Testis (tissue), 2 donors: ENCODE measurements around the gene CPTP.

Experiments used
- CTCF ChIP-seq, 3 experiments: fragments of 450-650 bp in 2 of 3; fragments of 200-600 bp in 1 of 3; sonication (generic) in 1 of 3; IDR thresholded peaks; one replicate each; pipeline ENCODE4 v1.5.1; 2016 to 2019; ENCODE audit warnings: antibody characterized with exemption in 3 of 3, mild to moderate bottlenecking in 2 of 3, moderate library complexity in 1 of 3
- POLR2A ChIP-seq: fragments of 450-650 bp; IDR thresholded peaks from one replicate; pipeline ENCODE4 v1.6.1; 2017; ENCODE audit warnings: antibody characterized with exemption, mild to moderate bottlenecking, moderate library complexity

- TF ChIP-seq CTCF (IDR thresholded peaks at IDR 0.05) (no peak), POLR2A (no peak)
Measured at GRCh38 chr1:1361982-1362423, 37.4 kb downstream of the CPTP start.
